Peyer's patch (tissue), 4 donors: Measurements from ENCODE around the gene ZNF770. TPM values are rescaled to one million over a fixed set of nuclear protein-coding genes. Genes with fewer than 3 reads are reported as not detected.
"Not testable (repeated sequence)": the region's sequence is repeated elsewhere in the genome, so short reads cannot be mapped to it uniquely, and the experiment has no call there.

ENCODE experiments used
- DNase-seq, 3 donors: peaks; one replicate each; pipeline ENCODE4 v3.0.0-alpha.2; 2017 to 2019
- H3K27ac ChIP-seq, 4 donors: fragments of 200-600 bp; sonication (generic); one replicate each; pipeline ENCODE4 v1.5.1; 2016 to 2019
- H3K27me3 ChIP-seq, 2 donors: fragments of 200-600 bp; sonication (generic); one replicate each; pipeline ENCODE4 v1.5.1; 2019
- H3K36me3 ChIP-seq, 3 donors: fragments of 200-600 bp; sonication (generic); one replicate each; pipeline ENCODE4 v1.5.1; 2016 to 2019
- H3K4me1 ChIP-seq, 4 donors: fragments of 200-600 bp; sonication (generic); one replicate each; pipeline ENCODE4 v1.5.1; 2016 to 2019
- H3K4me3 ChIP-seq, 4 donors: fragments of 200-600 bp; sonication (generic); 1 replicate in 3 of 4; 2 replicates in 1 of 4; pipeline ENCODE4 v1.5.1; 2016 to 2019; ENCODE audit warnings: mild to moderate bottlenecking in 1 of 4
- H3K9me3 ChIP-seq, 4 donors: fragments of 200-600 bp; sonication (generic); one replicate each; pipeline ENCODE4 v1.5.1; 2016 to 2019; ENCODE audit warnings: mild to moderate bottlenecking in 1 of 4
- CTCF ChIP-seq, 6 experiments: fragments of 450-650 bp in 4 of 6; fragments of 200-600 bp in 2 of 6; sonication (generic) in 1 of 6; IDR thresholded peaks; one replicate each; pipeline ENCODE4 v1.5.1; 2017 to 2019; ENCODE audit warnings: antibody characterized with exemption in 6 of 6, mild to moderate bottlenecking in 3 of 6, moderate library complexity in 1 of 6
- POLR2A ChIP-seq, 2 donors: fragments of 450-650 bp; IDR thresholded peaks; one replicate each; pipeline ENCODE4 v1.5.1; 2017; ENCODE audit warnings: antibody characterized with exemption in 2 of 2, mild to moderate bottlenecking in 2 of 2, moderate library complexity in 2 of 2
- total RNA-seq, 4 donors: library from RNA; depleted of rRNA; stranded (reverse); fragments of >200 nt; gene quantifications; one replicate each; pipeline ENCODE4 v1.1.0, GENCODE V29; 2016

ZNF770 gene
- total RNA-seq, 4 donors from 2014 or later, result 11.5 to 23.9 (median 16.5) TPM

GRCh38 chr15:34976073-34976472 is 12.0 kb downstream of the ZNF770 start:
- TF ChIP-seq CTCF (IDR thresholded peaks at IDR 0.05), result no peak
- TF ChIP-seq POLR2A (IDR thresholded peaks at IDR 0.05), result no peak
- DNase-seq, result no peak
- H3K27ac ChIP-seq, result no peak overlapping the region

GRCh38 chr15:34973512-34973911 is 14.6 kb downstream of the ZNF770 start:
- no peak overlapping the region for H3K27ac ChIP-seq
- no peaks in the 10 kb centered on the region for H3K9me3 ChIP-seq
- H3K27me3 ChIP-seq, result no peaks in the 10 kb centered on the region
- no peak for TF ChIP-seq CTCF (IDR thresholded peaks at IDR 0.05)
- TF ChIP-seq POLR2A (IDR thresholded peaks at IDR 0.05), result no peak
- no peaks in the 10 kb centered on the region for H3K36me3 ChIP-seq
- no peak for DNase-seq
- no peak overlapping the region for H3K4me3 ChIP-seq
- peaks cover 0 to 5% (median 2%) of the 10 kb centered on the region in 4 donors for H3K4me1 ChIP-seq

More at GRCh38 chr15:34976073-34976472, 12.0 kb downstream of the ZNF770 start:
- Histone ChIP-seq H3K4me3 (no peak overlapping the region), H3K4me1 (no peaks in the 10 kb centered on the region), H3K36me3 (peaks cover 0 to under 1% (median 0%) of the 10 kb centered on the region in 3 donors), H3K27me3 (no peaks in the 10 kb centered on the region), H3K9me3 (no peaks in the 10 kb centered on the region)

GRCh38 chr15:34970098-34970643 is 17.9 kb downstream of the ZNF770 start:
- H3K9me3 ChIP-seq, H3K36me3 ChIP-seq, H3K27me3 ChIP-seq, DNase-seq: not testable (repeated sequence)
- peak overlapping the region in 2 of 4 donors; percentile 81 for H3K27ac ChIP-seq
- H3K4me1 ChIP-seq, result peaks cover 0 to 17% (median 8%) of the 10 kb centered on the region in 4 donors
- peak overlapping the region; percentile 68 to 92 (median 73) for H3K4me3 ChIP-seq

GRCh38 chr15:34969340-34970097 is 18.6 kb downstream of the ZNF770 start, which contains the start of gene AQR:
AQR (minus strand) TSS chr15:34969742; CDS start chr15:34969613, 129 bp downstream.
- Histone ChIP-seq H3K27me3 (no peaks in the 10 kb centered on the region), H3K9me3 (no peaks in the 10 kb centered on the region), H3K27ac (peak within 1 kb of the TSS; percentile 67 to 81 (median 79)), H3K4me1 (peaks cover 0 to 17% (median 8%) of the 10 kb centered on the region in 4 donors), H3K36me3 (peaks cover 0 to 7% (median 0%) of the 10 kb centered on the region in 3 donors), H3K4me3 (peak within 1 kb of the TSS; percentile 68 to 92 (median 73))
- TF ChIP-seq CTCF (IDR thresholded peaks at IDR 0.05) (peak; percentile 53 to 93 (median 87)), POLR2A (IDR thresholded peaks at IDR 0.05) (peak; percentile 73)
- peak; percentile 92 to 98 (median 93) for DNase-seq

- TF ChIP-seq POLR2A (IDR thresholded peaks at IDR 0.05) (no peak), CTCF (IDR thresholded peaks at IDR 0.05) (no peak)
- Histone ChIP-seq H3K36me3 (peaks cover 0 to 49% (median 0%) of the 10 kb centered on the region in 3 donors), H3K27me3 (no peaks in the 10 kb centered on the region), H3K27ac (no peak overlapping the region), H3K4me1 (peaks cover 0 to 17% (median 8%) of the 10 kb centered on the region in 4 donors), H3K9me3 (no peaks in the 10 kb centered on the region), H3K4me3 (no peak overlapping the region)
- no peak for DNase-seq
These were observed 23.8 kb downstream of the ZNF770 start for GRCh38 chr15:34964277-34964676.

- Histone ChIP-seq H3K36me3 (peaks cover 0 to 43% (median 0%) of the 10 kb centered on the region in 3 donors), H3K4me3 (no peak overlapping the region), H3K9me3 (no peaks in the 10 kb centered on the region), H3K27me3 (no peaks in the 10 kb centered on the region), H3K27ac (no peak overlapping the region), H3K4me1 (no peaks in the 10 kb centered on the region)
- no peak for TF ChIP-seq CTCF (IDR thresholded peaks at IDR 0.05)
- no peak for TF ChIP-seq POLR2A (IDR thresholded peaks at IDR 0.05)
- DNase-seq, result no peak
These were observed 34.2 kb downstream of the ZNF770 start for GRCh38 chr15:34953851-34954250.
